GM06990 (cell line): ENCODE data around the gene CCL18.
"Not testable (repeated sequence)": the region's sequence is repeated elsewhere in the genome, so short reads cannot be mapped to it uniquely, and the experiment has no call there.

ENCODE experiments used
- DNase-seq: peaks from one replicate; pipeline ENCODE4 v3.0.0-alpha.2; 2011; ENCODE audit not compliant: insufficient read length; ENCODE audit errors: extremely low read depth
- H3K27me3 ChIP-seq: replicated peaks from 2 replicates; pipeline ENCODE4 v1.6.0; 2011; ENCODE audit warnings: low read length; ENCODE audit not compliant: control insufficient read depth, insufficient read depth
- H3K36me3 ChIP-seq: 2 replicates; pipeline ENCODE4 v1.5.1; 2011; ENCODE audit warnings: low read length; ENCODE audit not compliant: control insufficient read depth, insufficient read depth
- H3K4me3 ChIP-seq: replicated peaks from 2 replicates; pipeline ENCODE4 v1.5.1; 2011; ENCODE audit warnings: low read depth, mild to moderate bottlenecking, control low read depth, low read length
- TF ChIP-seq, protein P1 (sequence below): IDR thresholded peaks from 2 replicates; pipeline ENCODE4 v1.5.1; 2011; ENCODE audit warnings: low read length, control low read depth, mild to moderate bottlenecking, inconsistent platforms; ENCODE audit not compliant: insufficient read depth, poor library complexity, severe bottlenecking

The CCL18 gene

DNA sequence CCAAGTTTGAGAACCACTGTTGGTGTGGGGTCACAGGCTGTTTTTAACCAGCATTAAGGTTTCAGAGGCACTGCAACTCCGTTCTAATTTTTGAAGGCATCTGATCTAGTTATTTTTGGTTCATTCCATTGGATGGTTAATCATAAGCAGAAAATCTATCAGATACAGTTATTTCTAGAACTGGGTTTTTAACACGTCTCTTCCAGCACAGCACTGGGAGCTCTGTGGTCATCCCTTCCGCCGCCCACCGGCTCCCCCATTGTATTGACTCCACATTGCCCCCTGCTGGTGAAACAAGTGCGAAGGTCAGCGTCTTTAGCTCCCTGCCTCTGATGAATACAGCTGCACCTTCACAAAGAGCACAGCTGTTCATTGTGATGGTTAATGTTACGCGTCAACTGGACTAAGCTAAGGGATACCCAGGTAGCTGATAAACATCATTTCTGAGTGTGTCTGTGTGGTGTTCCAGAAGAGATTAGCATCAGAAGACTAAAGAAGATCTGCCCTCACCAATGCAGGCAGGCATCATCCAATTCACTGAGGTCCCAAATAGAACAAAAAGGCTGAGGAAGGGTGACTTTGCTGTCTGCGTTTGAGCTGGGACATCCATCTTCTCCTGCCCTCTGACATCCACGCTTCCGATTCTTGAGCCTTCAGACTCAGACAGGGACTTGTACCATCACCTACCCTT is 8.5 kb downstream of the CCL18 start:
- TF ChIP-seq, protein P1, sequence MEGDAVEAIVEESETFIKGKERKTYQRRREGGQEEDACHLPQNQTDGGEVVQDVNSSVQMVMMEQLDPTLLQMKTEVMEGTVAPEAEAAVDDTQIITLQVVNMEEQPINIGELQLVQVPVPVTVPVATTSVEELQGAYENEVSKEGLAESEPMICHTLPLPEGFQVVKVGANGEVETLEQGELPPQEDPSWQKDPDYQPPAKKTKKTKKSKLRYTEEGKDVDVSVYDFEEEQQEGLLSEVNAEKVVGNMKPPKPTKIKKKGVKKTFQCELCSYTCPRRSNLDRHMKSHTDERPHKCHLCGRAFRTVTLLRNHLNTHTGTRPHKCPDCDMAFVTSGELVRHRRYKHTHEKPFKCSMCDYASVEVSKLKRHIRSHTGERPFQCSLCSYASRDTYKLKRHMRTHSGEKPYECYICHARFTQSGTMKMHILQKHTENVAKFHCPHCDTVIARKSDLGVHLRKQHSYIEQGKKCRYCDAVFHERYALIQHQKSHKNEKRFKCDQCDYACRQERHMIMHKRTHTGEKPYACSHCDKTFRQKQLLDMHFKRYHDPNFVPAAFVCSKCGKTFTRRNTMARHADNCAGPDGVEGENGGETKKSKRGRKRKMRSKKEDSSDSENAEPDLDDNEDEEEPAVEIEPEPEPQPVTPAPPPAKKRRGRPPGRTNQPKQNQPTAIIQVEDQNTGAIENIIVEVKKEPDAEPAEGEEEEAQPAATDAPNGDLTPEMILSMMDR: peak; percentile 81
- Histone ChIP-seq H3K36me3 (no peaks in the 10 kb centered on the region; the same call in 1 of the 2 replicates), H3K4me3 (no peak overlapping the region), H3K27me3 (no peaks in the 10 kb centered on the region)
- DNase-seq: peak; percentile 69

DNA sequence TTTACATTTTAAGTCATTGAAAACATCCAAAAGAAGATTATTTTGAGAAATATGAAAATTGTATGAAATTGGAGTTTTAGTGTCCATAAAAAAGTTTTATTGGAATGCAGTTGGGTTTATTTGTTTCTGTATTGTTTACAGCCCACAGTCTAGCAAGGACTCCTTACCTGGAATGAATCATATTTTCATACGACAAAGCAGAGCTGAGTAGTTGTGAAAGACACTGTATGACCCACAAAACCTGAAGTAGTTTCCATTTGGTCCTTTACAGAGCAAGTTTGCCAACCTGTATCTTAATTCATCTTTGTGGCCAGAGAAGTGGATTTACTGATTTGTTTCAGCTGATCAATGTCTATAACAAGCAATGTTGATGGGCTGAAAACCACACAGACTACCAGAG is 10.3 kb downstream of the CCL18 start:
- no peaks in the 10 kb centered on the region for H3K27me3 ChIP-seq
- no peak for DNase-seq
- H3K4me3 ChIP-seq: no peak overlapping the region
- H3K36me3 ChIP-seq: no peaks in the 10 kb centered on the region; the same call in 1 of the 2 replicates
- TF ChIP-seq, protein P1: no peak

DNA sequence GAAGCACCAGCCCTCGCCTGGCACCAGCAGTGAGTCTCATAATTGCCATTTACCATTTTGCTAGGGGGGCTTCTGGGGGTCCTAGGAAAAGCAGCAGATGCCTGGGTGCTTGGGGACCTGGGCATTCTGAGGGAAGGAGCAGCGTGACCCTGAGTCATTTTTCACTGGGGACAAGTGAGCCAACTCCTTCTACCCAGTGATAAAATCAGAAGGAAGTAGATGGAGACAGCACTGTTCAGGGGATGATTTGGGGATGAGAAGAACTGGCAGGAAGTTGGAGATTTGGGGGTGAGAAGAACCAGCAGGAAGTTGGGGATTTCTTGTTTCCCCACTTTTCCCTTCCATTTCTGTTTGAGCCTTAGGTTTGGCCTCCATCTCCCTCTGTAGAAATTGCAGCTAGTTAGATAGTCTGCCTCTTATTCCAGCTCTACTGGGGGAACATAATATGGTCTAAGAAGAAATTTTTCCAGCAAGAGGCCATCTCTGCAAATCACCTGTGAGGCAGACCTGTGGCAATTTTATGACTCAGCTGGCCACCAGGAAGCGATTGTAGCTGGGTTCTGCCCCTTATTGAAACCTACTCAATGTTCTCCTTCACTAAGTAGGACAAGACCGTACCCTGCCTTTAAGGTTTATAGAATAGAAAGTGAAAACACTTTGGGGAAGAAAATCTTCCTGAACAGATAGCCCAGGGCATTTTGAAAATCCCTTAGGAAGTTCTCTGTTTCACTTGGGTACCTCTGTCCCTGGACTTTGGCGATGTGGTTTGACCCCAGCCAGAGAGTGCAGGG is 17.8 kb downstream of the CCL18 start:
- not testable (repeated sequence) for H3K36me3 ChIP-seq, H3K27me3 ChIP-seq
- DNase-seq: peak; percentile 43
- H3K4me3 ChIP-seq: peak overlapping the region; percentile 42

DNA sequence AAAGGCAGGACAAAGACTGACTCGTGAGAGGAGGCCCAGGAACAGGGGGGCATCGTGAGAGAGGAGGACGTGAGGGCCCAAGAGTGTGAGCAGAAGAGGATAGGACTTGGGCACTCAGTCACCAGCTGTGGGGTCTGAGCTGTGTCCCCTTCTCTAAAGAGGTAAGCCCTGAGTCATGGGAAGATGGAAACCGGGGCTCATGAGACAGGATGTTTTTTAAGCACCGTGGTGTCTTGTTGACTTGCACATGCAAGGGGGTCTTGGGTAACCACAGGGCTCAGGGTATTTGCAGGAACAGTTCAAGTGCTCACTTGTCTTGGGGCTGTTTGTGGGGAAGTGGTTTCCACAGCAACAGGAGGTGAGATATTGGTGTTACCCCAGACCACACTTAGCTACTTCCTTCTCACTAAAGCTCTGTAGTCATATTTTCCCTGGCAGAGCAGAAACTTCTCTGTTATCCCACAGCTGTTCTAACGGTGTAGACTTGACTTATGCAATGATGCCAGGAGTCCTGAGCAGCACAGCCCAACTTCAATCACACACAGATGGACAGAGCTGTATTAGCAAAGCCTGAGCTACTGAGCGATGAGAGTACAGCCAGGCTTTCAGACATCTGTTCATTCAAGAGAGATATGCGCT is 18.5 kb downstream of the CCL18 start:
- not testable (repeated sequence) for H3K36me3 ChIP-seq, H3K27me3 ChIP-seq
- peak; percentile 70 for DNase-seq
- H3K4me3 ChIP-seq: peak overlapping the region; percentile 42

DNA sequence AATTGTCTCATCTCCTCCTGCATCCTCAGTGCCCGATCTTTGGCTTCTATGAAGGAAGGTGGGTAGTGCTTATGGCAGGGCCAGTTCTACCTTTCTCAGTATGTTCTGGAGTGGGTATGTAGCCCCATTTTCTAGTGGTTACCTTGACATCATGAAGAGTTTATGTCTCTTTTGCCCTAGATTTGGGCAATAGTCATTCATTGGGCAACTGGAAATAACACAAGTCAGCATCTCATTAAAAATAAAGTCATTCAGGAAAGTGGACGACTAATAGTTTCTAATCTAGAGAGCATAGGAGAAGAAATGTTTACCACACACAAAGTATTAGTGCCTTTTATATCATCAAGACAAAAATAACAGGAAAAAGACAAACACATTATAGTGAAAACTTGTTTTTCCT is 19.6 kb downstream of the CCL18 start:
- not testable (repeated sequence) for DNase-seq, H3K27me3 ChIP-seq, H3K36me3 ChIP-seq, H3K4me3 ChIP-seq

DNA sequence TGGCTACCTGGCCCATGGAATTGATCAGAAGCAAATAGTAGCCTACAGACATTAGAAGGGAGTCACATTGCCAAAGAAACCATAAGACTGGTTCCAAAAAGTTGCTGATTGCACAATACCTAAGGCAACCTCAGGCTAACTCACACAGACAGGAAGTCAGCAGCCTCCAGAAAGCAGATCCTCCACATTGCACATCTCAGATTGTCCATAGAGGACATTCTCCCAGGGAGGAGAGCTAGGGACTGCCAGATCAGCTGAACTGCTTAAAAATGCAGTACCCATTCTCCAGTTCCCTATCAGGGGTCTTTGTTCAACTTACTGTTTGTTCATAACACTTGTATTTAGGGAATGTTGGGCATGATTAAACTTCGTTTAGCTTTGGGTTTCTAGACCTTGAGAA is 21.7 kb downstream of the CCL18 start:
- DNase-seq: no peak
- H3K36me3 ChIP-seq: no peaks in the 10 kb centered on the region
- TF ChIP-seq, protein P1: no peak
- H3K4me3 ChIP-seq: no peak overlapping the region
- no peaks in the 10 kb centered on the region for H3K27me3 ChIP-seq

DNA sequence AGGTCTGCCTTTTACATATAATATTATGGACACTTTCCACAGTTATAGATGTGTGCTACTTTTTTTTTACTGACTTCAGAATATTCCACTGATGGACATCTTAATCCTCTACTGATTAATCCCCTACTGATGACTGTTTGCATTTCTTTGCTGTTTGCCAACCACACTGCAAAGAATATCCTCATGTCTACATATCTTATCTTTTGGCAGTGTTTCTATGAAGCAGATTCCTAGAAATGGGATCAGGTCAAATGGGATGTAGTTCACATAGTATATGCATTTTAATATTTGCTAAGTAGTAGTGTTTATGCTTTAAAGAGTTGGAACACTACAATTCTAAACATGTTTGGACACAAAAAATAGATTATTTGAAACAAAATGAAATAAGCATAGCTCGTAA is 22.7 kb downstream of the CCL18 start:
- Histone ChIP-seq H3K36me3 (no peaks in the 10 kb centered on the region), H3K27me3 (no peaks in the 10 kb centered on the region), H3K4me3 (no peak overlapping the region)
- DNase-seq: no peak
- TF ChIP-seq, protein P1: no peak

DNA sequence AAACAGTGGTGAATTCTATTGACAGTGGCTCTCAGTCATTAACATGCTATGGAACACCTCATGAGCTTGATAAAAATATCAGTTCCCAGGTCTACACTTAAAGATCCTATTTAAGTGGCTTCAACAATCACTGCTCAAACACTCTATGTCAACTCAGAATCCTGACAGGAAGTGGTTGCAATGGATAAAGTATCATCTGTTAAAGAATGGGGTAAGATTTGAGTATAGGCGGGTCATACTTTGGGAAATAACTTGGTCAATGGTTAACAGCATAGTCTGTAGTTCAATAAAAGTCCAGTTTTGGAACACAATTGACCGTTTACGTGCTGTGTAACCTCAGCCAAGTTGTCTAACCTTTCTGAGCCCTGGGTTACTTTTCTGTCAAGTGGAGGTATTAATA is 23.4 kb downstream of the CCL18 start:
- not testable (repeated sequence) for H3K36me3 ChIP-seq, H3K27me3 ChIP-seq, H3K4me3 ChIP-seq, DNase-seq

DNA sequence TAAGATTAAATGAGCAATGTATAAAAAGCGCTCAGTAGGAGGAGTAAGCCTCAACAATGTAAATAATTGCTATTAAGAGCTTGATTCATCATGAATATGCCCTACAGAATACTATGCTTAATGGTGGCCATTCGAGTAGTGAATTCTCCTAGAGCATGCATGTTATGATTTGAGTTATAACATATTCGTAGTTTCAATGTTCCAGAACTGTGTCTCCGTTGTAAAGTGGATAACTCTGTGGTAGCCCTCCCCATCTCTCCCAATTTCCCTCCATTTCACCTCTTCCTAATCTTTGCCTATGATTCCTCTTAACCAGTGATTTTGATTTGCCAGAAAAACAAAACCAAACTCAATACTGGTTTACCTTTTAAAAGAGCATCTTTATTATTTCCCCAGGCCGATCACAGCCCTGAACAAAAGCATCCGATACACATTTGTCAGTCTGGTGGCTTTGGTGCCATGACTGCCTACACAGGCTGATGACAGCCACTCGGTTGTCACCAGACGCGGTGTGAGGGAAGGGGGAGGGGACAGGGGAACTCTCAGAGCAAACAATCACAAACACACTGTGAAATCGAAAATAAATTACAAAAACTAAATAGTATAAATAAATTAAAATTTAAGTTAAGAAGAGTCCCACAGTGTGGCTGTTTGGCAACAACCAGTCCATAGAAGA is 24.0 kb downstream of the CCL18 start:
- DNase-seq, H3K36me3 ChIP-seq, H3K27me3 ChIP-seq: not testable (repeated sequence)
- peak overlapping the region; percentile 65 for H3K4me3 ChIP-seq
